GM18526 (cell line): Measurements from ENCODE around the gene NES.

Source experiments
- POLR2A ChIP-seq: IDR thresholded peaks from 3 replicates; pipeline ENCODE4 v1.6.1; 2011; ENCODE audit not compliant: insufficient read length; ENCODE audit errors: extremely low read depth

Gene NES

GRCh38 chr1:156676820-156677615 lies at the start of gene NES:
Gene NES (minus strand): TSS chr1:156677407. CDS start chr1:156677264, 143 bp downstream.
- no peak for TF ChIP-seq POLR2A

GRCh38 chr1:156726549-156727226 lies 49.5 kb upstream of the NES start:
- TF ChIP-seq POLR2A: no peak

GRCh38 chr1:156725683-156726280 lies 48.6 kb upstream of the NES start:
- no peak for TF ChIP-seq POLR2A

GRCh38 chr1:156721535-156721934 lies 44.3 kb upstream of the NES start:
- no peak for TF ChIP-seq POLR2A

- no peak for TF ChIP-seq POLR2A
Observed at GRCh38 chr1:156721131-156721530, 43.9 kb upstream of the NES start.

- no peak for TF ChIP-seq POLR2A
Observed at GRCh38 chr1:156717351-156717750, 40.1 kb upstream of the NES start.

GRCh38 chr1:156714830-156715229 lies 37.6 kb upstream of the NES start:
- no peak for TF ChIP-seq POLR2A

GRCh38 chr1:156712626-156713025 lies 35.4 kb upstream of the NES start:
- TF ChIP-seq POLR2A: no peak

GRCh38 chr1:156711011-156711817 lies 34.0 kb upstream of the NES start:
- no peak for TF ChIP-seq POLR2A

GRCh38 chr1:156709757-156710489 lies 32.7 kb upstream of the NES start:
- TF ChIP-seq POLR2A: no peak

- no peak for TF ChIP-seq POLR2A
Observed at GRCh38 chr1:156709031-156709430, 31.8 kb upstream of the NES start.

GRCh38 chr1:156708218-156708661 lies 31.0 kb upstream of the NES start:
- no peak for TF ChIP-seq POLR2A

- TF ChIP-seq POLR2A: no peak
Observed at GRCh38 chr1:156707417-156708217, 30.4 kb upstream of the NES start.

- TF ChIP-seq POLR2A: no peak
Observed at GRCh38 chr1:156706657-156707416, 29.6 kb upstream of the NES start.
